H7 (cell line): ENCODE data around the gene GRIK4. TPM values are rescaled to one million over a fixed set of nuclear protein-coding genes. Genes with fewer than 3 reads are reported as not detected.

Experiments
- DNase-seq: peaks from one replicate; pipeline ENCODE4 v3.0.0; 2012
- H3K27me3 ChIP-seq: 2 replicates; pipeline ENCODE4 v1.6.0; 2011; ENCODE audit warnings: mild to moderate bottlenecking, low read length; ENCODE audit not compliant: control insufficient read depth, insufficient read depth
- H3K36me3 ChIP-seq: replicated peaks from 2 replicates; pipeline ENCODE4 v1.5.1; 2011; ENCODE audit warnings: low read length; ENCODE audit not compliant: control insufficient read depth, insufficient read depth
- H3K4me3 ChIP-seq: 2 replicates; pipeline ENCODE4 v1.5.1; 2011; ENCODE audit warnings: low read depth, mild to moderate bottlenecking, control low read depth, low read length, moderate library complexity; ENCODE audit not compliant: insufficient read depth
- total RNA-seq: library from RNA; depleted of rRNA; stranded (reverse); fragments of >200 nt; shearing (Covaris generic); gene quantifications from 2 replicates; pipeline ENCODE4 v1.2.3, GENCODE V29; 2014

GRIK4 gene
- total RNA-seq, 1 experiment from 2014 or later = 1.0 TPM

- Histone ChIP-seq H3K4me3 (no peak overlapping the region), H3K27me3 (no peaks in the 10 kb centered on the region), H3K36me3 (no peaks in the 10 kb centered on the region)
- DNase-seq = no peak
Measured at GRCh38 chr11:120727752-120728151, 216.2 kb downstream of the GRIK4 start.

- Histone ChIP-seq H3K36me3 (no peaks in the 10 kb centered on the region), H3K4me3 (no peak overlapping the region), H3K27me3 (no peaks in the 10 kb centered on the region)
- no peak for DNase-seq
Measured at GRCh38 chr11:120735035-120735434, 223.5 kb downstream of the GRIK4 start.

- H3K4me3 ChIP-seq = no peak overlapping the region
- no peak for DNase-seq
- H3K27me3 ChIP-seq = no peaks in the 10 kb centered on the region
- H3K36me3 ChIP-seq = no peaks in the 10 kb centered on the region
Measured at GRCh38 chr11:120738516-120739046, 227.0 kb downstream of the GRIK4 start.

- DNase-seq = no peak
- no peaks in the 10 kb centered on the region for H3K36me3 ChIP-seq
- no peaks in the 10 kb centered on the region for H3K27me3 ChIP-seq
- H3K4me3 ChIP-seq = no peak overlapping the region
Measured at GRCh38 chr11:120739780-120740179, 228.2 kb downstream of the GRIK4 start.

- DNase-seq = no peak
- Histone ChIP-seq H3K4me3 (no peak overlapping the region), H3K27me3 (no peaks in the 10 kb centered on the region), H3K36me3 (no peaks in the 10 kb centered on the region)
Measured at GRCh38 chr11:120740380-120740779, 228.8 kb downstream of the GRIK4 start.

GRCh38 chr11:120744016-120744994 is 232.8 kb downstream of the GRIK4 start:
- Histone ChIP-seq H3K36me3 (no peaks in the 10 kb centered on the region), H3K27me3 (no peaks in the 10 kb centered on the region), H3K4me3 (no peak overlapping the region)
- DNase-seq = no peak

GRCh38 chr11:120746376-120746775 is 234.8 kb downstream of the GRIK4 start:
- peak; percentile 42 for DNase-seq
- Histone ChIP-seq H3K36me3 (no peaks in the 10 kb centered on the region), H3K27me3 (no peaks in the 10 kb centered on the region), H3K4me3 (no peak overlapping the region)

- DNase-seq = no peak
- Histone ChIP-seq H3K36me3 (no peaks in the 10 kb centered on the region), H3K4me3 (no peak overlapping the region), H3K27me3 (no peaks in the 10 kb centered on the region)
Measured at GRCh38 chr11:120746836-120747609, 235.5 kb downstream of the GRIK4 start.

GRCh38 chr11:120747850-120748814 is 236.6 kb downstream of the GRIK4 start:
- no peaks in the 10 kb centered on the region for H3K36me3 ChIP-seq
- H3K27me3 ChIP-seq = no peaks in the 10 kb centered on the region
- peak; percentile 25 for DNase-seq
- H3K4me3 ChIP-seq = no peak overlapping the region

- no peak for DNase-seq
- no peak overlapping the region for H3K4me3 ChIP-seq
- no peaks in the 10 kb centered on the region for H3K36me3 ChIP-seq
Measured at GRCh38 chr11:120749395-120749794, 237.8 kb downstream of the GRIK4 start.

GRCh38 chr11:120750647-120751549 is 239.3 kb downstream of the GRIK4 start:
- no peak for DNase-seq
- Histone ChIP-seq H3K27me3 (no peaks in the 10 kb centered on the region), H3K4me3 (no peak overlapping the region), H3K36me3 (no peaks in the 10 kb centered on the region)

More at GRCh38 chr11:120749395-120749794, 237.8 kb downstream of the GRIK4 start:
- H3K27me3 ChIP-seq = no peaks in the 10 kb centered on the region

GRCh38 chr11:120751550-120751949 is 240.0 kb downstream of the GRIK4 start:
- H3K27me3 ChIP-seq = no peaks in the 10 kb centered on the region
- H3K4me3 ChIP-seq = no peak overlapping the region
- peak; percentile 21 for DNase-seq
- no peaks in the 10 kb centered on the region for H3K36me3 ChIP-seq

- Histone ChIP-seq H3K36me3 (no peaks in the 10 kb centered on the region), H3K27me3 (no peaks in the 10 kb centered on the region), H3K4me3 (no peak overlapping the region)
- peak; percentile 20 for DNase-seq
Measured at GRCh38 chr11:120752668-120753067, 241.1 kb downstream of the GRIK4 start.
